MM.1S (cell line): ENCODE data around the gene KCNN2.

Experiments
- DNase-seq: peaks from one replicate; pipeline ENCODE4 v3.0.0-alpha.2; 2015
- H2AFZ ChIP-seq: fragments of 300-600 bp; sonication (generic); 2 replicates; pipeline ENCODE4 v1.6.0; 2016; ENCODE audit warnings: antibody characterized with exemption, low read length
- H3F3A ChIP-seq: fragments of 300-600 bp; sonication (generic); 2 replicates; pipeline ENCODE4 v1.6.1; 2016; ENCODE audit warnings: mild to moderate bottlenecking, antibody characterized with exemption, low read length, moderate library complexity, mixed read lengths; ENCODE audit not compliant: insufficient read depth
- H3K27ac ChIP-seq: fragments of 300-600 bp; sonication (generic); 2 replicates; pipeline ENCODE4 v1.5.1; 2016; ENCODE audit warnings: mild to moderate bottlenecking, low read length
- H3K27me3 ChIP-seq: fragments of 300-600 bp; sonication (generic); replicated peaks from 2 replicates; pipeline ENCODE4 v1.6.0; 2016; ENCODE audit warnings: low read length; ENCODE audit not compliant: insufficient read depth
- H3K36me3 ChIP-seq: fragments of 300-600 bp; sonication (generic); replicated peaks from 2 replicates; pipeline ENCODE4 v1.6.1; 2016; ENCODE audit warnings: mild to moderate bottlenecking, low read length, mixed read lengths; ENCODE audit not compliant: insufficient read depth
- H3K4me1 ChIP-seq: fragments of 300-600 bp; sonication (generic); 2 replicates; pipeline ENCODE4 v1.6.1; 2016; ENCODE audit warnings: low read length, mixed read lengths
- H3K4me2 ChIP-seq: fragments of 300-600 bp; sonication (generic); 2 replicates; pipeline ENCODE4 v1.6.0; 2016; ENCODE audit warnings: low read depth, low read length
- H3K4me3 ChIP-seq: fragments of 300-600 bp; sonication (generic); 2 replicates; pipeline ENCODE4 v1.5.1; 2016; ENCODE audit warnings: low read length, mixed read lengths
- H3K79me2 ChIP-seq: fragments of 300-600 bp; sonication (generic); 2 replicates; pipeline ENCODE4 v1.6.1; 2016; ENCODE audit warnings: mixed run types, low read length, mixed read lengths
- H3K9ac ChIP-seq: fragments of 300-600 bp; sonication (generic); 2 replicates; pipeline ENCODE4 v1.6.1; 2016; ENCODE audit warnings: low read length, mixed read lengths
- H3K9me2 ChIP-seq: fragments of 300-600 bp; sonication (generic); replicated peaks from 2 replicates; pipeline ENCODE4 v1.6.1; 2016; ENCODE audit warnings: mild to moderate bottlenecking, low read length, mixed read lengths; ENCODE audit not compliant: insufficient read depth
- H3K9me3 ChIP-seq: fragments of 300-600 bp; sonication (generic); replicated peaks from 2 replicates; pipeline ENCODE4 v1.6.1; 2016; ENCODE audit warnings: mild to moderate bottlenecking, low read length, mixed read lengths; ENCODE audit not compliant: insufficient read depth
- H4K20me1 ChIP-seq: fragments of 300-600 bp; sonication (generic); 2 replicates; pipeline ENCODE4 v1.6.1; 2016; ENCODE audit warnings: mild to moderate bottlenecking, low read length, moderate library complexity, mixed read lengths; ENCODE audit not compliant: insufficient read depth
- CTCF ChIP-seq: fragments of 300-600 bp; sonication (generic); IDR thresholded peaks from 2 replicates; pipeline ENCODE4 v1.5.1; 2016; ENCODE audit warnings: antibody characterized with exemption, low read length, mixed read lengths
- EZH2 ChIP-seq: fragments of 300-600 bp; sonication (generic); optimal IDR thresholded peaks from 2 replicates; pipeline ENCODE3; 2017; ENCODE audit warnings: low read depth, mild to moderate bottlenecking, antibody characterized with exemption, low read length, mixed read lengths
- EZH2phosphoT487 ChIP-seq: fragments of 300-600 bp; sonication (generic); IDR thresholded peaks from 2 replicates; pipeline ENCODE4 v1.6.1; 2018; ENCODE audit warnings: antibody characterized with exemption, low read length

Gene KCNN2

GRCh38 chr5:114360816-114361723 lies 800 bp upstream of the KCNN2 start:
- peaks cover 9% of the 10 kb centered on the region; the same call in 1 of the 2 replicates for H3F3A ChIP-seq
- no peaks in the 10 kb centered on the region for H3K9me3 ChIP-seq
- peak; percentile 55 for DNase-seq
- H3K27me3 ChIP-seq, result no peaks in the 10 kb centered on the region
- H3K4me1 ChIP-seq, result no peaks in the 10 kb centered on the region
- H3K4me3 ChIP-seq, result peak overlapping the region; percentile 96
- TF ChIP-seq CTCF (peak; percentile 33), EZH2 (no peak)
- H2AFZ ChIP-seq, result peak overlapping the region; percentile 100
- no peaks in the 10 kb centered on the region for H3K79me2 ChIP-seq
- H3K9me2 ChIP-seq, result no peaks in the 10 kb centered on the region
- H3K27ac ChIP-seq, result no peak overlapping the region; the same call in 1 of the 2 replicates
- H4K20me1 ChIP-seq, result no peaks in the 10 kb centered on the region
- peak overlapping the region; percentile 94 for H3K4me2 ChIP-seq
- H3K36me3 ChIP-seq, result no peaks in the 10 kb centered on the region
- peak overlapping the region; percentile 62; the same call in 1 of the 2 replicates for H3K9ac ChIP-seq

- no peaks in the 10 kb centered on the region for H3K36me3 ChIP-seq
- H3K9ac ChIP-seq, result peak overlapping the region; percentile 62; the same call in 1 of the 2 replicates
- peak overlapping the region; percentile 34; the same call in 1 of the 2 replicates for H3K27ac ChIP-seq
- peak overlapping the region; percentile 96 for H3K4me3 ChIP-seq
- H3K9me2 ChIP-seq, result no peaks in the 10 kb centered on the region
- TF ChIP-seq EZH2, result no peak
- TF ChIP-seq CTCF, result peak; percentile 11; the same call in 1 of the 2 replicates
- TF ChIP-seq EZH2phosphoT487, result no peak
- no peaks in the 10 kb centered on the region for H4K20me1 ChIP-seq
- peaks cover 9% of the 10 kb centered on the region; the same call in 1 of the 2 replicates for H3F3A ChIP-seq
- peak overlapping the region; percentile 94 for H3K4me2 ChIP-seq
- peak overlapping the region; percentile 100 for H2AFZ ChIP-seq
- DNase-seq, result peak; percentile 60
- no peaks in the 10 kb centered on the region for H3K27me3 ChIP-seq
- H3K79me2 ChIP-seq, result no peaks in the 10 kb centered on the region
- no peaks in the 10 kb centered on the region for H3K4me1 ChIP-seq
- no peaks in the 10 kb centered on the region for H3K9me3 ChIP-seq
These were observed 517 bp downstream of the KCNN2 start for GRCh38 chr5:114362197-114362976.

GRCh38 chr5:114362977-114363761 lies 1.3 kb downstream of the KCNN2 start:
- TF ChIP-seq CTCF, result no peak
- TF ChIP-seq EZH2, result no peak
- TF ChIP-seq EZH2phosphoT487, result no peak
- peaks cover 9% of the 10 kb centered on the region; the same call in 1 of the 2 replicates for H3F3A ChIP-seq
- H3K4me3 ChIP-seq, result peak overlapping the region; percentile 96
- no peaks in the 10 kb centered on the region for H3K79me2 ChIP-seq
- H3K9me3 ChIP-seq, result no peaks in the 10 kb centered on the region
- no peak for DNase-seq
- no peaks in the 10 kb centered on the region for H4K20me1 ChIP-seq
- H3K36me3 ChIP-seq, result no peaks in the 10 kb centered on the region
- H3K4me1 ChIP-seq, result no peaks in the 10 kb centered on the region
- H3K9ac ChIP-seq, result no peak overlapping the region
- H3K27ac ChIP-seq, result no peak overlapping the region
- H3K9me2 ChIP-seq, result no peaks in the 10 kb centered on the region
- peak overlapping the region; percentile 94 for H3K4me2 ChIP-seq
- no peaks in the 10 kb centered on the region for H3K27me3 ChIP-seq
- peak overlapping the region; percentile 100 for H2AFZ ChIP-seq
